Common myeloid progenitor, CD34-positive (primary cell): ENCODE data around the gene TMED7.
A peak's percentile ranks its signal among the peaks of the same experiment; 100 is the strongest.

ENCODE experiments used
- CTCF ChIA-PET: fragments of 350-600 bp; sonication (Branson Sonifier 250); formaldehyde crosslinking; loops from one replicate; lab custom pipeline; 2021; ENCODE audit warnings: antibody characterized with exemption; lab: Charles Lee
- POLR2A ChIA-PET: fragments of 350-600 bp; sonication (Branson Sonifier 250); formaldehyde crosslinking; loops from one replicate; lab custom pipeline; 2021; ENCODE audit warnings: antibody characterized with exemption; lab: Charles Lee
- DNase-seq, 3 donors: peaks; one replicate each; pipeline versions ENCODE4 v3.0.0 to v3.0.0-alpha.2; 2013
- H3K27ac ChIP-seq, 2 experiments: 1 replicate in 1 of 2; 2 replicates in 1 of 2; pipeline ENCODE4 v1.7.0; 2013; ENCODE audit warnings: inconsistent platforms in 2 of 2, low read length in 2 of 2, mild to moderate bottlenecking in 2 of 2, low read depth in 1 of 2, moderate library complexity in 1 of 2; ENCODE audit not compliant: severe bottlenecking in 2 of 2, insufficient read depth in 1 of 2, poor library complexity in 1 of 2
- H3K27me3 ChIP-seq, 5 experiments: replicated peaks in 2 of 5; 1 replicate in 3 of 5; 2 replicates in 2 of 5; pipeline versions ENCODE4 v1.6.1 to v1.7.0; 2013; ENCODE audit warnings: low read length in 4 of 5, mild to moderate bottlenecking in 2 of 5, moderate library complexity in 2 of 5, inconsistent platforms in 1 of 5; ENCODE audit not compliant: insufficient read depth in 5 of 5, control insufficient read depth in 4 of 5
- H3K36me3 ChIP-seq, 4 experiments: 1 replicate in 2 of 4; 2 replicates in 2 of 4; pipeline versions ENCODE4 v1.6.1 to v1.7.0; 2013; ENCODE audit warnings: low read length in 3 of 4, control low read depth in 1 of 4, mild to moderate bottlenecking in 1 of 4; ENCODE audit not compliant: control insufficient read depth in 4 of 4, insufficient read depth in 4 of 4
- H3K4me1 ChIP-seq, 4 experiments: 1 replicate in 3 of 4; 2 replicates in 1 of 4; pipeline versions ENCODE4 v1.6.1 to v1.7.1; 2013; ENCODE audit warnings: low read length in 3 of 4, mild to moderate bottlenecking in 3 of 4, control low read depth in 1 of 4, inconsistent platforms in 1 of 4, moderate library complexity in 1 of 4; ENCODE audit not compliant: control insufficient read depth in 4 of 4, insufficient read depth in 4 of 4; ENCODE audit errors: control extremely low read depth in 1 of 4
- H3K4me3 ChIP-seq, 7 experiments: 1 replicate in 4 of 7; 2 replicates in 3 of 7; pipeline versions ENCODE4 v1.5.1 to v1.7.0; 2013; ENCODE audit warnings: mild to moderate bottlenecking in 7 of 7, low read length in 6 of 7, moderate library complexity in 6 of 7, inconsistent platforms in 2 of 7, low read depth in 2 of 7, control low read depth in 1 of 7; ENCODE audit not compliant: insufficient read depth in 4 of 7, control insufficient read depth in 1 of 7; ENCODE audit errors: extremely low read depth in 1 of 7
- H3K9me3 ChIP-seq, 5 experiments: 1 replicate in 4 of 5; 2 replicates in 1 of 5; pipeline versions ENCODE4 v1.6.1 to v1.7.1; 2013; ENCODE audit warnings: low read length in 4 of 5, mild to moderate bottlenecking in 2 of 5, inconsistent platforms in 1 of 5, low read depth in 1 of 5, moderate library complexity in 1 of 5; ENCODE audit not compliant: control insufficient read depth in 4 of 5, insufficient read depth in 2 of 5; ENCODE audit errors: control extremely low read depth in 1 of 5
- WGBS: methylation state at CpG from one replicate; pipeline ENCODE4 v1.1.5; 2013; ENCODE audit not compliant: insufficient coverage; 5-methylcytosine and 5-hydroxymethylcytosine counted together

Gene TMED7

DNA sequence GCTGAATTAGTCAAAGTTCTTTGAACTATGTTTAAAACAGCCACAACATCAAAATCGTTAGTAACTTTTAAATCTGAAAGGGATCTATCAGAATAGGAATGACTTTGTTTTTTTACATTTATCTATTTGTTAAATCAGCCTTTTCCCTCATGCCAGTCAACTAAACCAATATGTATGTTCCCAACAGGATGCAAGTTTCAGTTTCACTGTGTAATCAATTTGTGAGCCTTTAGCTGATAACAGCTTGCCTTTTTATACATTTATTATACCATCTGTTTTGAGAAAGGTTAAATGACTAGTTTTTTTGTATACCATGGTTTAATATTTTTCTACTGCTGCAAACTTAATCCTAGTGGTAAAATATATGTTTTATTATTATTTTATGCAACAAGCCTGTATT, 8.9 kb downstream of the TMED7 start:
- Histone ChIP-seq H3K27ac (no peak overlapping the region), H3K36me3 (peaks cover 8 to 57% (median 29%) of the 10 kb centered on the region in 4 experiments), H3K4me3 (no peak overlapping the region), H3K27me3 (no peaks in the 10 kb centered on the region), H3K4me1 (no peaks in the 10 kb centered on the region), H3K9me3 (no peaks in the 10 kb centered on the region)
- ChIA-PET CTCF (interaction anchor here (1.2 to 1.7 kb wide), 2 partner anchors 10 to 13 kb away, joined by 4 to 6 read pairs; no protein-coding TSS in a partner anchor), POLR2A (no interaction called here)
- DNase-seq = no peak
- no CpG with 5 or more reads among the region's 1 CpG for WGBS

- CTCF ChIA-PET = interaction anchor here (0.7 to 1.7 kb wide), 3 partner anchors 8 to 13 kb away, joined by 3 to 6 read pairs (median 4); no protein-coding TSS in a partner anchor
- POLR2A ChIA-PET = no interaction called here
- Histone ChIP-seq H3K36me3 (peaks cover 10 to 57% (median 28%) of the 10 kb centered on the region in 4 experiments), H3K9me3 (no peaks in the 10 kb centered on the region), H3K4me3 (no peak overlapping the region), H3K4me1 (no peaks in the 10 kb centered on the region), H3K27ac (no peak overlapping the region), H3K27me3 (no peaks in the 10 kb centered on the region)
- no peak for DNase-seq
These were observed 9.4 kb downstream of the TMED7 start for GRCh38 chr5:115616472-115616871.

GRCh38 chr5:115611873-115612272, 14.0 kb downstream of the TMED7 start:
- 100% methylated on average over 2 of the region's 5 CpGs for WGBS
- ChIA-PET CTCF (interaction anchor here (1.8 kb wide), 1 partner anchor 11 kb away, joined by 5 read pairs; no protein-coding TSS in a partner anchor), POLR2A (interaction anchor here (1.0 kb wide), 1 partner anchor 11 kb away, joined by 8 read pairs; no protein-coding TSS in a partner anchor)
- no peak for DNase-seq
- no peaks in the 10 kb centered on the region for H3K4me1 ChIP-seq
- no peak overlapping the region for H3K4me3 ChIP-seq
- H3K9me3 ChIP-seq = no peaks in the 10 kb centered on the region
- no peaks in the 10 kb centered on the region for H3K27me3 ChIP-seq
- H3K36me3 ChIP-seq = peaks cover 4 to 29% (median 15%) of the 10 kb centered on the region in 4 experiments
- no peak overlapping the region for H3K27ac ChIP-seq

- DNase-seq = no peak
- H3K4me3 ChIP-seq = no peak overlapping the region
- peaks cover under 1 to 8% (median 4%) of the 10 kb centered on the region in 4 experiments for H3K4me1 ChIP-seq
- ChIA-PET POLR2A (interaction anchor here (1.2 kb wide), 1 partner anchor 10 kb away, joined by 3 read pairs; no protein-coding TSS in a partner anchor), CTCF (interaction anchor here (1.1 to 1.5 kb wide), 4 partner anchors 9 to 38 kb away, joined by 3 to 9 read pairs (median 4); no protein-coding TSS in a partner anchor)
- no CpG with 5 or more reads among the region's 2 CpGs for whole genome bisulfite sequencing
- no peak overlapping the region for H3K27ac ChIP-seq
- H3K27me3 ChIP-seq = no peaks in the 10 kb centered on the region
- no peaks in the 10 kb centered on the region for H3K9me3 ChIP-seq
- H3K36me3 ChIP-seq = peaks cover 0 to 9% (median 5%) of the 10 kb centered on the region in 4 experiments
These were observed 17.9 kb downstream of the TMED7 start for GRCh38 chr5:115607935-115608334.

- Histone ChIP-seq H3K4me3 (no peak overlapping the region), H3K4me1 (peaks cover 15 to 30% (median 19%) of the 10 kb centered on the region in 4 experiments), H3K9me3 (no peaks in the 10 kb centered on the region), H3K36me3 (peaks cover 0 to 4% (median 2%) of the 10 kb centered on the region in 4 experiments), H3K27me3 (no peaks in the 10 kb centered on the region), H3K27ac (no peak overlapping the region)
- 100% methylated on average over 1 of the region's 3 CpGs for WGBS
- CTCF ChIA-PET = interaction anchor here (0.9 kb wide), 1 partner anchor 10 kb away, joined by 4 read pairs; no protein-coding TSS in a partner anchor
- POLR2A ChIA-PET = no interaction called here
- DNase-seq = no peak
These were observed 20.4 kb downstream of the TMED7 start for GRCh38 chr5:115605436-115605835.

GRCh38 chr5:115602591-115603125, 23.2 kb downstream of the TMED7 start:
- DNase-seq = no peak
- no peaks in the 10 kb centered on the region for H3K27me3 ChIP-seq
- peak overlapping the region in 1 of 2 experiments; percentile 68 for H3K27ac ChIP-seq
- CTCF ChIA-PET = interaction anchor here (2.1 kb wide), 1 partner anchor 15 kb away, joined by 8 read pairs; no protein-coding TSS in a partner anchor
- peaks cover 0 to 4% (median 2%) of the 10 kb centered on the region in 4 experiments for H3K36me3 ChIP-seq
- POLR2A ChIA-PET = interaction anchor here (1.0 kb wide), 1 partner anchor 58 kb away, joined by 3 read pairs; the partner anchor contains the start of gene FEM1C
- H3K4me1 ChIP-seq = peaks cover 15 to 33% (median 19%) of the 10 kb centered on the region in 4 experiments
- WGBS = 36% methylated on average over 10 of the region's 11 CpGs
- no peaks in the 10 kb centered on the region for H3K9me3 ChIP-seq
- H3K4me3 ChIP-seq = peak overlapping the region in 6 of 7 experiments; percentile 44 to 94 (median 76)
